ENCODE data around the gene DISC1. TPM values are rescaled to one million over a fixed set of nuclear protein-coding genes. Genes with fewer than 3 reads are reported as not detected.

Gene DISC1
- polyA plus RNA-seq, 1 of the 3 experiments (the other 2 are of a cell fraction): 1.7 TPM

DNA sequence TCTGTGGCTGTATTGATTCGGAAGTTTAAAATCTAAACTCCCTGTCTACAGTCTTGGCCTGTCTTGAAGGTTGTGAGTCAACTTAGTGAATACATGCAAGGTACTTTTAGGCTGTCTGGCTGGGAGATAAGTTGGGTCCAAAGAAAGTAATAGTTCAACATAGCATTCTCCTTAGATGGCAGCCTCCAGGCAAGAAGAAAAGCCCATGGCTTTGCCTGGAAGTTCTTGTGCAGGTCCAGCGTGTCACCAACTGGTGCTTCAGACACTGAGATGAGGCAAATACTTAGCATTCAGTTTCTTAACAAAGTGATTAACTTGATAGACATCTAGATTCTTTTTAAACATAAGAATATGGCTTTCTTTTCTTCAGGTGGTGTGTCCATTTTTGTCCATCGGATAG is 328.2 kb downstream of the DISC1 start:
- Histone ChIP-seq H4K20me1 (ENCODE audit: insufficient read depth) (no peaks in the 10 kb centered on the region), H3K27ac (ENCODE audit: low read depth in 2 of 2, low read length in 1 of 2) (no peak overlapping the region), H3K9ac (no peak overlapping the region), H3K9me2 (no peaks in the 10 kb centered on the region), H3K27me3 (ENCODE audit: insufficient read depth) (no peaks in the 10 kb centered on the region), H3K4me1 (ENCODE audit: control insufficient read depth in 1 of 2, insufficient read depth in 2 of 2, low read depth in 1 of 2, low read length in 1 of 2) (peaks cover 9 to 16% of the 10 kb centered on the region in 2 experiments), H3K79me2 (ENCODE audit: insufficient read depth) (no peaks in the 10 kb centered on the region), H3F3A (replicated peaks; ENCODE audit: insufficient read depth) (peaks cover 14% of the 10 kb centered on the region), H3K36me3 (replicated peaks in 1 of 2; ENCODE audit: control insufficient read depth in 1 of 2, insufficient read depth in 2 of 2, low read length in 1 of 2) (no peaks in the 10 kb centered on the region), H3K9me3 (no peaks in the 10 kb centered on the region), H2AFZ (ENCODE audit: low read depth) (no peak overlapping the region), H3K4me2 (no peak overlapping the region), H3K4me3 (ENCODE audit: low read depth in 2 of 2, low read length in 1 of 2) (no peak overlapping the region)
- 95% methylated on average over 3 of the region's 3 CpGs for WGBS (ENCODE audit: low lambda C conversion rate)
- POLR2A ChIA-PET: no interaction called here
- DNase-seq: no peak
- CTCF ChIA-PET: no interaction called here
- TF ChIP-seq RFX5 (IDR thresholded peaks at IDR 0.05; ENCODE audit: low read length) (no peak), GATA2 (CRISPR knock-in tag; IDR thresholded peaks at IDR 0.05) (no peak), NRF1 (IDR thresholded peaks at IDR 0.05; ENCODE audit: low read depth, low read length) (no peak), ELF1 (IDR thresholded peaks at IDR 0.05) (no peak), CHD2 (IDR thresholded peaks at IDR 0.05; ENCODE audit: low read length, partially characterized antibody) (no peak), GABPA (IDR thresholded peaks at IDR 0.05; ENCODE audit: low read depth) (no peak)
- TF ChIP-seq, protein P1, sequence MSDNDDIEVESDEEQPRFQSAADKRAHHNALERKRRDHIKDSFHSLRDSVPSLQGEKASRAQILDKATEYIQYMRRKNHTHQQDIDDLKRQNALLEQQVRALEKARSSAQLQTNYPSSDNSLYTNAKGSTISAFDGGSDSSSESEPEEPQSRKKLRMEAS (IDR thresholded peaks at IDR 0.05; ENCODE audit: low read depth): no peak
- TF ChIP-seq, protein P2, sequence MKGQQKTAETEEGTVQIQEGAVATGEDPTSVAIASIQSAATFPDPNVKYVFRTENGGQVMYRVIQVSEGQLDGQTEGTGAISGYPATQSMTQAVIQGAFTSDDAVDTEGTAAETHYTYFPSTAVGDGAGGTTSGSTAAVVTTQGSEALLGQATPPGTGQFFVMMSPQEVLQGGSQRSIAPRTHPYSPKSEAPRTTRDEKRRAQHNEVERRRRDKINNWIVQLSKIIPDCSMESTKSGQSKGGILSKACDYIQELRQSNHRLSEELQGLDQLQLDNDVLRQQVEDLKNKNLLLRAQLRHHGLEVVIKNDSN (IDR thresholded peaks at IDR 0.05; ENCODE audit: borderline replicate concordance, low read depth): no peak
- TF ChIP-seq, protein P3, sequence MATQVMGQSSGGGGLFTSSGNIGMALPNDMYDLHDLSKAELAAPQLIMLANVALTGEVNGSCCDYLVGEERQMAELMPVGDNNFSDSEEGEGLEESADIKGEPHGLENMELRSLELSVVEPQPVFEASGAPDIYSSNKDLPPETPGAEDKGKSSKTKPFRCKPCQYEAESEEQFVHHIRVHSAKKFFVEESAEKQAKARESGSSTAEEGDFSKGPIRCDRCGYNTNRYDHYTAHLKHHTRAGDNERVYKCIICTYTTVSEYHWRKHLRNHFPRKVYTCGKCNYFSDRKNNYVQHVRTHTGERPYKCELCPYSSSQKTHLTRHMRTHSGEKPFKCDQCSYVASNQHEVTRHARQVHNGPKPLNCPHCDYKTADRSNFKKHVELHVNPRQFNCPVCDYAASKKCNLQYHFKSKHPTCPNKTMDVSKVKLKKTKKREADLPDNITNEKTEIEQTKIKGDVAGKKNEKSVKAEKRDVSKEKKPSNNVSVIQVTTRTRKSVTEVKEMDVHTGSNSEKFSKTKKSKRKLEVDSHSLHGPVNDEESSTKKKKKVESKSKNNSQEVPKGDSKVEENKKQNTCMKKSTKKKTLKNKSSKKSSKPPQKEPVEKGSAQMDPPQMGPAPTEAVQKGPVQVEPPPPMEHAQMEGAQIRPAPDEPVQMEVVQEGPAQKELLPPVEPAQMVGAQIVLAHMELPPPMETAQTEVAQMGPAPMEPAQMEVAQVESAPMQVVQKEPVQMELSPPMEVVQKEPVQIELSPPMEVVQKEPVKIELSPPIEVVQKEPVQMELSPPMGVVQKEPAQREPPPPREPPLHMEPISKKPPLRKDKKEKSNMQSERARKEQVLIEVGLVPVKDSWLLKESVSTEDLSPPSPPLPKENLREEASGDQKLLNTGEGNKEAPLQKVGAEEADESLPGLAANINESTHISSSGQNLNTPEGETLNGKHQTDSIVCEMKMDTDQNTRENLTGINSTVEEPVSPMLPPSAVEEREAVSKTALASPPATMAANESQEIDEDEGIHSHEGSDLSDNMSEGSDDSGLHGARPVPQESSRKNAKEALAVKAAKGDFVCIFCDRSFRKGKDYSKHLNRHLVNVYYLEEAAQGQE (IDR thresholded peaks at IDR 0.05; ENCODE audit: low read depth, low read length): no peak

DNA sequence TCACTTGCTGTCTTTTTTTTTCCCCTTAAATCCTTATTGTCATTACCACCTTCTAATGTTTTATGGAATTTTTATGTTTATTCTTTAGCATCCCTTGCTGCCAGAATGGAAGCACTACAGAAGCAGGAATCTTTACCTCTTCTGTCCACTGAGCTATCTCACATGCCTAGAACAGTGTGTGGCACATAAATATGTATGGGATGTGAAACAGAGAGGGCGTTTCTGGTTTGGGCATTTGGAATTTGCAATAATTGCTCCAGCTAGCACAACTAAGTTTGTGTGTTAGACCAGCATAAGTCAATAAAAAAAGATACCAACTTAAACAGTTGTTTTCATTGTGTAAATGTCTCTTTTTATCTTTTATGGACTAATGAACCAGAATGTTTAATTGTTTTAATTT is 330.8 kb downstream of the DISC1 start:
- H3K9me3 ChIP-seq: no peaks in the 10 kb centered on the region
- 48% methylated on average over 1 of the region's 1 CpG for WGBS (ENCODE audit: low lambda C conversion rate)
- POLR2A ChIA-PET: no interaction called here
- no peak for TF ChIP-seq ELF1 (IDR thresholded peaks at IDR 0.05)
- no peak for TF ChIP-seq FOSL2 (IDR thresholded peaks at IDR 0.05; ENCODE audit: borderline replicate concordance, low read depth)
- TF ChIP-seq CHD2 (IDR thresholded peaks at IDR 0.05; ENCODE audit: low read length, partially characterized antibody): no peak
- TF ChIP-seq EZH2phosphoT487 (IDR thresholded peaks at IDR 0.05; ENCODE audit: borderline replicate concordance, low read depth): no peak
- TF ChIP-seq, protein P3 (IDR thresholded peaks at IDR 0.05; ENCODE audit: low read depth, low read length): no peak
- no peak for TF ChIP-seq FOXJ3 (CRISPR knock-in tag; IDR thresholded peaks at IDR 0.05)
- TF ChIP-seq, protein P4, sequence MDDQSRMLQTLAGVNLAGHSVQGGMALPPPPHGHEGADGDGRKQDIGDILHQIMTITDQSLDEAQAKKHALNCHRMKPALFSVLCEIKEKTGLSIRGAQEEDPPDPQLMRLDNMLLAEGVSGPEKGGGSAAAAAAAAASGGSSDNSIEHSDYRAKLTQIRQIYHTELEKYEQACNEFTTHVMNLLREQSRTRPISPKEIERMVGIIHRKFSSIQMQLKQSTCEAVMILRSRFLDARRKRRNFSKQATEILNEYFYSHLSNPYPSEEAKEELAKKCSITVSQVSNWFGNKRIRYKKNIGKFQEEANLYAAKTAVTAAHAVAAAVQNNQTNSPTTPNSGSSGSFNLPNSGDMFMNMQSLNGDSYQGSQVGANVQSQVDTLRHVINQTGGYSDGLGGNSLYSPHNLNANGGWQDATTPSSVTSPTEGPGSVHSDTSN (IDR thresholded peaks at IDR 0.05): no peak
- TF ChIP-seq TAF1 (IDR thresholded peaks at IDR 0.05; ENCODE audit: borderline replicate concordance, low read depth, low read length): no peak
- no peak for TF ChIP-seq TCF12 (IDR thresholded peaks at IDR 0.05)
- no peak for TF ChIP-seq EP300 (IDR thresholded peaks at IDR 0.05; ENCODE audit: borderline replicate concordance in 1 of 2, low read depth in 1 of 2, low read length in 1 of 2)
- no peak for TF ChIP-seq POLR2AphosphoS5 (IDR thresholded peaks at IDR 0.05; ENCODE audit: low read depth, low read length)

More for the DNA sequence above, 330.8 kb downstream of the DISC1 start:
- CTCF ChIA-PET: interaction anchor here (1.4 kb wide), 1 partner anchor 9 kb away, joined by 3 read pairs; no protein-coding TSS in a partner anchor
- Histone ChIP-seq H3K4me2 (no peak overlapping the region), H3K79me2 (ENCODE audit: insufficient read depth) (no peaks in the 10 kb centered on the region), H4K20me1 (ENCODE audit: insufficient read depth) (no peaks in the 10 kb centered on the region), H3K4me3 (ENCODE audit: low read depth in 2 of 2, low read length in 1 of 2) (no peak overlapping the region), H3F3A (replicated peaks; ENCODE audit: insufficient read depth) (peaks cover 8% of the 10 kb centered on the region), H3K27ac (ENCODE audit: low read depth in 2 of 2, low read length in 1 of 2) (no peak overlapping the region), H3K9me2 (no peaks in the 10 kb centered on the region), H3K9ac (no peak overlapping the region), H3K36me3 (replicated peaks in 1 of 2; ENCODE audit: control insufficient read depth in 1 of 2, insufficient read depth in 2 of 2, low read length in 1 of 2) (no peaks in the 10 kb centered on the region), H3K27me3 (ENCODE audit: insufficient read depth) (no peaks in the 10 kb centered on the region), H3K4me1 (ENCODE audit: control insufficient read depth in 1 of 2, insufficient read depth in 2 of 2, low read depth in 1 of 2, low read length in 1 of 2) (peaks cover 0 to 17% of the 10 kb centered on the region in 2 experiments; a peak in 2 of 4 replicates), H2AFZ (ENCODE audit: low read depth) (no peak overlapping the region)
- no peak for DNase-seq

Data from SK-N-SH (cell line).